ENCODE measurements around the gene MPZL3. TPM values are rescaled to one million over a fixed set of nuclear protein-coding genes. Genes with fewer than 3 reads are reported as not detected.
"Not testable (repeated sequence)": the region's sequence is repeated elsewhere in the genome, so short reads cannot be mapped to it uniquely, and the experiment has no call there.

Gene MPZL3
- total RNA-seq, 1 donor from 2014 or later: 1.7 TPM

DNA sequence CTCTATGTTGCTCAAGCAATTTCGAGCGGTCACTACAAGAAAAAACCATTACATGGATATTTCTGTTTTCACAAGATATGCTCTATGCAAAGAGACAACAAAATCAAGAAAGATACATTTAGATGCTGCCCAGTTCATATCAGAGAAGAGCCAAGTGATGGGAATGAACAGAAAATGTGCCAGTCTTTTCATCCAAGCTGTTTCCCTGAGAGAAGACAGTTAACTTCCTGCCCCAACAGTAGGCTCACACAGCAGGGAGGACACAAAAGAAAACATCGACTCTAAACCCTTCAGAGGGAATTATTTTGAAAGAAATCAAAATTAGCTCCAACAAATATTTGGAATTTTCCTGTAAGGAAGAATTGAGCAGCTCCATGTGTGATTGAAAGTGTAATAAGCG lies 39.0 kb downstream of the MPZL3 start:
- no peak for DNase-seq (ENCODE audit: low spot score)

DNA sequence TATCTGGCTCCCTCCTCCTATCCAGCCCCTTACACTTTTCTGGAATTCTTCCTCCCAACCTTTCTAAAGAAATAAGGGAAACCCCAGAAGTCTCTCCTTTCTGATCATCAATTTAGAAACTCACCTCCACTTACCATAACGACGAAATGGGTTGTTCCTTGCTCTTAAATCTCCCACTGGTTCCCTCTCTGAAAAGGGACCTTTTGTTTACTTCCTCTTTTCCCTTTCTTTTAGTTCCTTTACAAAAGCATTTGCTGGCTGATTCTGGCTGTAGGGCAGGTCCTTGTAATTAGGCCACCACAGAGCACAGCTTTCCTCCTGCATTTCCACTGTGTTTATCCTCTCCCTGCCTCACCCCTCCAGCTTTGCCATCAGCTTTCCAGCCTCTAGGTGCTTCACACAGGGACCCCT lies 39.4 kb downstream of the MPZL3 start:
- no peak for DNase-seq (ENCODE audit: low spot score)

- DNase-seq (ENCODE audit: low spot score): no peak
Observed at GRCh38 chr11:118212131-118212725, 39.9 kb downstream of the MPZL3 start.

- DNase-seq (ENCODE audit: low spot score): no peak
Observed at GRCh38 chr11:118211006-118211405, 41.2 kb downstream of the MPZL3 start.

GRCh38 chr11:118210323-118210722 lies 41.8 kb downstream of the MPZL3 start:
- DNase-seq (ENCODE audit: low spot score): no peak

DNA sequence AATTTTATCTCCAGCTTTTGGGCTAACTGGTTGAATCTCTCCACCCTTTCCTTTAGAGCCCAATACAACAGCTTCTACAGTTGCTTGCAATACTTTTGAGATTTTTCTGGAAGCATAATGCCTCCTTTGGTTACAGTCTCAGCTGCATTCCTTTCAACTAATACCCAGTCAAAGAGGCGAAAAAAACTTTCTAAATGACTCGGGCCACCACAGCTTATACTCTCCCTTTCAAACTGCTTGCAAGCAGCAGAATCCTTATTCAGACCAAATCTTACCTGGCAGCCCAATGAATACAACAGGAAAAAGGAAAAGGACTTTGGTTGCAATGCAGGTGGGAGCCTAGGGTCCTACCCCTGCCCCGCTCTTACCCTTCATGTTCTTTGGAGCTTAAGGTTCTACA lies 43.1 kb downstream of the MPZL3 start:
- no peak for DNase-seq (ENCODE audit: low spot score)

GRCh38 chr11:118207079-118207478 lies 45.1 kb downstream of the MPZL3 start:
- no peak for DNase-seq (ENCODE audit: low spot score)

GRCh38 chr11:118206391-118207031 lies 45.7 kb downstream of the MPZL3 start:
- DNase-seq (ENCODE audit: low spot score): no peak

DNA sequence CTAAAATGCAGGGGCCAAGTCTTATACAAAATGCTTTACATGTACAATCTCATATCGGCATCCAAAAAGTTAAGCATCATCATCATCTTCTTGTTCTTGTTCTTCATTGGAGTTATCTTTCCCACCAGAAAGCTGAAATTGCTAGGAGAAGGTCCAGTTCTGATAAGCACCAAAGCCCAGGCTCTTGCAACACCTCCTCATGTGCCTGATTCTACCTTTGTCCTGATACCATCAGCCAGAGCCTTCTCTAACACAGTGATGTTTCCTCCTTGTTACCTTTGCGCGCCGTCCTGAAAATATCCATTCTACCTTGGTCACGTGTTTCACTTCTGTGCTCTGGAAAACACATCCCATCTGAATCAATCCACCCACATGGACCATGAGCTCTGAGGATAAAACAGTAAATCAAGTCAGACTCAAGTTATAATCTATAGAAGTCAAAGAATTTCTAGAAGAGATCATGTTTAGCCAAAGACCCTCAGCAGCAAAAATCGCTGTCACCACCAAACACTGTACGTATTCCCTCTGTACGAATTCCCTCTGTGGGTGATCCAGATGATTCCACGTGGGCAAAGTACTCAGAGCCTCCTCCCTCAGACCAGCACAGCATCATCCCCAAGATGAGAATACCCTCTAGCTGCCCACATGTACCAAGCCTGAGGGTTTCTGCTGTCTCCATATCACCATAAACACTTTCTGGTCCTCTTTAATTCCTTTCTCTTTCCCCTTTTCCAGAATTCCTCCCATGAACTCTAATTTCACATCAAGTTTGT lies 46.4 kb downstream of the MPZL3 start:
- DNase-seq (ENCODE audit: low spot score): no peak

DNA sequence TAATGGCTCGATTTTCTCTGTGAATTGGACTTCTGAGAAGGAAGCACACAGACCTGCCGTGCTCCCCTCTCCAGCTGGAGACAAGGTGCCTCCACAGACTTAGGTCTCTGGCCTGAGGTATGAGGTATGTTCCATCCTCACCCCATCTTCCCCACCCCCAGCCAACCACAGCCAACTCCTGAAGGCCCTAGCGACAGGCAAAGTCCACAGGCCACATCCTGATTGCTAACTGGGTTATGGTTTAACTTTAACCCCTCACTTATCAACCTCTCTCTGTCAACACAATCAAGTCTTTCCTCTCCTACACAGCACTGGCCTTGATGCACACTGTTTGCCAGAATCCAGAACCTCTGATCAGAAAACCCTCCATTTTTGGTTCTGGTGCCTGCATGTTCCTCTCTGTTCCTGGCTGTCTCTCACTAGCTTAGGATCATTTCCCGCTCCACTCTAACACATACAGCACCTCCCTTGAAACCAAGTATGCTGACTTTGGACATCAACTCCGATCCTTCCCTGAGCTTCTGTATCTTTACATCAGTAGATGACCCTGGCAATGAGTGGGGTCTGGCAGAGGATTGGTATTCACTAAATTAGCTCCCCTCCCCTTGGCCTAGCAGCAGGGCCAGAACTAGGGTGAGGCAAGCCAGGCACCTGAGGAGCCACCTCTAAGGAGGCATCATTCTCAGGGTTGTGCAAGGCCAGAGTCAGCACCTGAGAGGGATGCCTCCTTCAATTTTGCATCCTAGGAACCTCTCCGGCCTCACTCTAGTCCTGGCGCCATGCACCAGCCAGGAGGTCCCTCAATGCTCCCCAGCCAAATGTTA lies 49.4 kb downstream of the MPZL3 start:
- no peak for DNase-seq (ENCODE audit: low spot score)

GRCh38 chr11:118201966-118202365 lies 50.2 kb downstream of the MPZL3 start:
- no peak for DNase-seq (ENCODE audit: low spot score)

GRCh38 chr11:118200901-118201680 lies 51.1 kb downstream of the MPZL3 start:
- no peak for DNase-seq (ENCODE audit: low spot score)

GRCh38 chr11:118200497-118200896 lies 51.7 kb downstream of the MPZL3 start:
- no peak for DNase-seq (ENCODE audit: low spot score)

DNA sequence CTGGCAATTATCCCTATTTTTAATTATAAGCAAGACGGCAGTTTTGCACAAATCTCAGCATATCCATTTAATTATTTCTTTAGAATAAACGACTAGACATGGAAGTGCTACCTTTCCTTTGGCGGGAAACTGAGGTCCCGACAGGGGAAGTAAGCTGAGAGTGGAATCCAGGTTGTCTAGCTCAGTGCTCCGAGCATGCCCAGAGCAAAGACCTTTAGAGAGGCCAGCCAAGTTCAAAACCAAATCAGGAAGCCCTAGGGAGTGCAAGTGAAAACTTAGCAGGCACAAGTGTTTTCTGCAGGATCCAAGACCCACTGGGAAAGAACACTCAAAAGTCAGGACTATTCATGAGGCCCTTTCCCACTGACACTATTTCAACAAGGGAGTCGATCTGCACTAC lies 53.0 kb downstream of the MPZL3 start:
- DNase-seq (ENCODE audit: low spot score): no peak

GRCh38 chr11:118198370-118198769 lies 53.8 kb downstream of the MPZL3 start:
- no peak for DNase-seq (ENCODE audit: low spot score)

DNA sequence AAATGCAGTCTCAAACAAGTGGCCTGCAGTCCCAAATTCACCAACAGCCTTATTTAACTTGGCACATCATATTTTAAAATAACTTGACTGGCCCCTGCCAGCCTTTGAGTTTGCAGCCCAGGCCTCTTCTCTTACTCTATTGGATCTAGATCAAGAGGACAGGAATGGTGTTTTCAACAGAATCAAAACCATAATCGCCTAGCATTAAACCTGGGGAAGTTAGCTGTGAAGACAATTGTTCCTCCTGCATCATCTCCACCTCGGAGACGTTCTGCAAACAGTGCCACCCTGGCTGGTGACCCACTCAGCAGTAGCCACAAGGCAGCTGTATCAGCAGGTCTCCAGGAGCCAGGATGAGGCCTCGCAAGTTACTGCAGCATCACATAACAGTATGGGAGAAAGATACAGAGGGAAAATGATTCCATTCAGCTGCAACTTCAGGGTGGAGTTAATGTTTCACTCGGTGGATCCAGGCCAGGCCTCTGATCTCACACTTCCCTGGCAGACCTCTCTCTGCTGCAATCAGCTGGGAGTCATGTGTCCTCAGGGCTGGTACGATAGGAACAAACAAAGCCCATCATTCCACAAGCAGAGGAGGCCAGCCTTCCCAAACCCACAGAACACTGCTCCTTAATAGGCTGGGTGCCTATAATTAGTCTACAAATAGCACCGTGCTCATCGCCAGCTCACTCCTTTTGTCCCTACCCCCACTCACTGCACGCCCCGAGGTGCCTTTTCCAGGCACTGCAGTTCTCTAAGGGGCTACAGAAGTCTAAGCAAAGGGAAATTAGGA lies 57.1 kb downstream of the MPZL3 start:
- no peak for DNase-seq (ENCODE audit: low spot score)

GRCh38 chr11:118193910-118194566 lies 58.1 kb downstream of the MPZL3 start:
- DNase-seq (ENCODE audit: low spot score): no peak

DNA sequence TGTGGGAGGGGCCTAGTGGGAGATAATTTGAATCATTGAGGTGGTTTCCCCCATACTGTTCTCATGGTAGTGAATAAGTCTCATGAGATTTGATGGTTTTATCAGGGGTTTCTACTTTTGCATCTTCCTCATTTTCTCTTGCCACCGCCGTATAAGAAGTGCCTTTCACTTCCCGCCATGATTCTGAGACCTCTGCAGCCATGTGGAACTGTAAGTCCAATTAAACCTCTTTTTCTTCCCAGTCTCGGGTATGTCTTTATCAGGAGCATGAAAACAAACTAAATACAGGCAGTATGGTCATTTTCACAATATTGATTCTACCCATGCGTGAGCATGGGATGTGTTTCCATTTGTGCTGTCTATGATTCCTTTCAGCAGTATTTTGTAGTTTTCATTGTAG lies 59.3 kb downstream of the MPZL3 start:
- DNase-seq (ENCODE audit: low spot score): not testable (repeated sequence)

DNA sequence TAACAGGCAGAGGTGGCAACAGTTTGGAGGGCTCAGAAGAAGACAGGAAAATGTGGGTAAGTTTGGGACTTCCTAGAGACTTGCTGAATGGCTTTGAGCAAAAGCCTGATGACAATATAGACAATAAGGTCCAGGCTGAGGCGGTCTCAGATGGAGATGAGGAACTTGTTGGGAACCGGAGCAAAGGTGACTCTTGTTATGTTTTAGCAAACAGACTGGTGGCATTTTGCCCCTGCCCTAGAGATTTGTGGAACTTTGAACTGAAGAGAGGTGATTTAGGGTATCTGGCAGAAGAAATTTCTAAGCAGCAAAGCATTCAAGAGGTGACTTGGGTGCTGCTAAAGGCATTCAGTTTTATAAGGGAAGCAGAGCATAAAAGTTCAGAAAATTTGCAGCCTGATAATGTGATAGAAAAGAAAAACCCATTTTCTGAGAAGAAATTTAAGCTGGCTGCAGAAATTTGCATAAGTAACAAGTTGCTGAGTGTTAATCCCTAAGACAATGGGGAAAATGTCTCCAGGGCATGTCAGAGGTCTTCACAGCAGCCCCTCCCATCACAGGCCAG lies 61.1 kb downstream of the MPZL3 start:
- not testable (repeated sequence) for DNase-seq (ENCODE audit: low spot score)
